DOHH2 (cell line): ENCODE results near the gene SEL1L3.

Source experiments
- CTCF ChIP-seq: fragments of 200-600 bp; sonication (generic); IDR thresholded peaks from one replicate; pipeline ENCODE4 v1.5.1; 2014; ENCODE audit warnings: antibody characterized with exemption, mild to moderate bottlenecking, low read depth, low read length; ENCODE audit not compliant: poor library complexity, severe bottlenecking
- EZH2phosphoT487 ChIP-seq: fragments of 200-600 bp; sonication (generic); IDR thresholded peaks from 2 replicates; pipeline ENCODE4 v1.6.1; 2017; ENCODE audit warnings: borderline replicate concordance, mild to moderate bottlenecking, antibody characterized with exemption, low read length, moderate library complexity, mixed read lengths

GRCh38 chr4:25755911-25756310, 106.9 kb downstream of the SEL1L3 start:
- TF ChIP-seq CTCF, result no peak
- TF ChIP-seq EZH2phosphoT487, result no peak
